GM12878 (cell line): ENCODE data around the gene FAXC. TPM values are rescaled to one million over a fixed set of nuclear protein-coding genes. Genes with fewer than 3 reads are reported as not detected.

Experiments used
- ATAC-seq: fragments of 200-7000 bp; cut with Tn5 transposase; 3 replicates; pipeline ENCODE4 v1.9.1; 2020; ENCODE audit warnings: mild to moderate bottlenecking, moderate library complexity
- BruUV-seq: library from RNA; stranded (reverse); fragments of 400-500 nt; replicated peaks from 2 replicates; lab custom pipeline; 2021; lab: Mats Ljungman, UMichigan
- CTCF ChIA-PET: fragments of 300-600 bp; sonication (Branson Sonifier 250); formaldehyde crosslinking; extraction: SDS; loops from one replicate; lab custom pipeline; 2021; ENCODE audit warnings: inconsistent platforms; lab: Yijun Ruan, JAX
- POLR2A ChIA-PET: fragments of 350-600 bp; formaldehyde crosslinking; extraction: SDS; loops from one replicate; lab custom pipeline; 2021; ENCODE audit warnings: inconsistent platforms; lab: Charles Lee
- RAD21 ChIA-PET: fragments of 300-600 bp; sonication (Branson Sonifier 250); formaldehyde crosslinking; loops from one replicate; lab custom pipeline; 2023; ENCODE audit warnings: antibody characterized with exemption; ENCODE audit not compliant: unreplicated experiment; lab: Charles Lee
- SMC1A ChIA-PET: fragments of 300-600 bp; sonication (Branson Sonifier 250); formaldehyde crosslinking; loops from one replicate; lab custom pipeline; 2023; ENCODE audit not compliant: unreplicated experiment, uncharacterized antibody; lab: Charles Lee
- DNase-seq: peaks from one replicate; pipeline ENCODE4 v3.0.0-alpha.2; 2011; ENCODE audit warnings: low read depth, low spot score
- FAIRE-seq: peaks from 3 replicates; lab custom pipeline; 2011; peaks lifted over from hg19 to GRCh38; lab: Jason Lieb, UNC
- H2AFZ ChIP-seq: 2 replicates; pipeline ENCODE4 v1.6.0; 2011; ENCODE audit warnings: low read depth, low read length, control low read depth; ENCODE audit not compliant: control insufficient read depth
- H3K27ac ChIP-seq: 2 replicates; pipeline ENCODE4 v1.5.1; 2011; ENCODE audit warnings: control low read depth; ENCODE audit not compliant: control insufficient read depth, insufficient read depth
- H3K27me3 ChIP-seq, 2 experiments: replicated peaks in 1 of 2; 2 replicates each; pipeline versions ENCODE4 v1.6.0 to v1.6.1; 2011; ENCODE audit warnings: low read length in 1 of 2; ENCODE audit not compliant: control insufficient read depth in 2 of 2, insufficient read depth in 2 of 2
- H3K36me3 ChIP-seq, 2 experiments: 2 replicates each; pipeline ENCODE4 v1.5.1; 2011; ENCODE audit warnings: low read length in 1 of 2; ENCODE audit not compliant: control insufficient read depth in 2 of 2, insufficient read depth in 2 of 2
- H3K4me1 ChIP-seq: 2 replicates; pipeline ENCODE4 v1.6.1; 2011; ENCODE audit warnings: mild to moderate bottlenecking, low read length, moderate library complexity, mixed read lengths; ENCODE audit not compliant: control insufficient read depth, insufficient read depth
- H3K4me2 ChIP-seq: 2 replicates; pipeline ENCODE4 v1.6.0; 2011; ENCODE audit warnings: control low read depth; ENCODE audit not compliant: control insufficient read depth, insufficient read depth
- H3K4me3 ChIP-seq: fragments of 200-600 bp; sonication (generic); 2 replicates; pipeline ENCODE4 v1.5.1; 2016
- H3K79me2 ChIP-seq: 2 replicates; pipeline ENCODE4 v1.6.0; 2011; ENCODE audit warnings: low read length; ENCODE audit not compliant: control insufficient read depth, insufficient read depth
- H3K9ac ChIP-seq: 2 replicates; pipeline ENCODE4 v1.8.0; 2011; ENCODE audit warnings: low read length, control low read depth, mixed read lengths; ENCODE audit not compliant: control insufficient read depth, insufficient read depth
- H3K9me3 ChIP-seq: replicated peaks from 3 replicates; pipeline ENCODE4 v1.5.1; 2011; ENCODE audit warnings: mild to moderate bottlenecking, low read length; ENCODE audit not compliant: control insufficient read depth, insufficient read depth
- H4K20me1 ChIP-seq: 2 replicates; pipeline ENCODE4 v1.6.0; 2011; ENCODE audit not compliant: control insufficient read depth, insufficient read depth
- CBX3 ChIP-seq: fragments of 200-600 bp; sonication (generic); IDR thresholded peaks from 2 replicates; pipeline ENCODE4 v1.6.1; 2016; ENCODE audit warnings: low read depth, borderline replicate concordance
- PML ChIP-seq: IDR thresholded peaks from 2 replicates; pipeline ENCODE4 v1.6.1; 2012; ENCODE audit warnings: low read length, inconsistent platforms
- SRF ChIP-seq, 2 experiments: IDR thresholded peaks; 2 replicates each; pipeline ENCODE4 v1.6.1; 2011; ENCODE audit warnings: low read depth in 2 of 2, low read length in 2 of 2, mild to moderate bottlenecking in 1 of 2, moderate library complexity in 1 of 2
- STAT3 ChIP-seq: IDR thresholded peaks from 2 replicates; pipeline ENCODE4 v1.6.1; 2011; ENCODE audit warnings: low read depth, low read length, improper control_type of control experiment
- TAF1 ChIP-seq: IDR thresholded peaks from 2 replicates; pipeline ENCODE4 v1.6.1; 2011; ENCODE audit warnings: mild to moderate bottlenecking, low read depth, low read length, borderline replicate concordance
- WRNIP1 ChIP-seq: IDR thresholded peaks from 2 replicates; pipeline ENCODE4 v1.6.1; 2011; ENCODE audit warnings: low read depth, low read length, improper control_type of control experiment, borderline replicate concordance
- ZNF217 ChIP-seq: fragments of 450-650 bp; IDR thresholded peaks from 2 replicates; pipeline ENCODE4 v1.6.1; 2017; ENCODE audit warnings: antibody characterized with exemption, mild to moderate bottlenecking
- ZSCAN29 ChIP-seq: fragments of 450-650 bp; IDR thresholded peaks from 2 replicates; pipeline ENCODE4 v1.6.1; 2017; ENCODE audit warnings: mild to moderate bottlenecking, moderate library complexity
- WGBS: methylation state at CpG from one replicate; pipeline ENCODE4 v1.1.6; 2016; ENCODE audit warnings: low lambda C conversion rate; ENCODE audit not compliant: insufficient replicate concordance, insufficient coverage; ENCODE audit errors: missing lambda C conversion rate; 5-methylcytosine and 5-hydroxymethylcytosine counted together
- in situ Hi-C: fragments of 300-500 bp; cut with MboI; formaldehyde crosslinking; loops from 9 replicates; pipeline ENCODE4 v1.14.3; 2018; ENCODE audit warnings: mixed read lengths
- intact Hi-C: fragments of 100-400 bp; cut with micrococcal nuclease; formaldehyde crosslinking; loops from one replicate; pipeline ENCODE4 v1.14.2; 2022; ENCODE audit not compliant: unreplicated experiment
- polyA plus RNA-seq, 11 experiments: library from polyadenylated mRNA; depleted of rRNA in 4 of 11; unstranded in 6 of 11; stranded (reverse) in 5 of 11; fragments of >200 nt; fragmentation: Nextera tagmentation in 4 of 11; fragmentation: Illumina TruSeq in 1 of 11; extraction: Ambion mirVana in 4 of 11; extraction: Trizol in 1 of 11; gene quantifications; 1 replicate in 1 of 11; 2 replicates in 10 of 11; pipeline versions ENCODE4 v1.2.1 to v1.2.3, GENCODE V29; 2011 to 2016; ENCODE audit warnings: inconsistent platforms in 2 of 11, missing spikeins in 2 of 11, low read depth in 1 of 11
- total RNA-seq, 4 experiments: library from RNA; depleted of rRNA in 3 of 4; stranded (reverse); fragments of >200 nt in 3 of 4; fragmentation: Illumina TruSeq in 1 of 4; extraction: Trizol in 1 of 4; gene quantifications; 2 replicates each; pipeline versions ENCODE4 v1.2.1 to v1.2.3, GENCODE V29; 2013 to 2021
- TF ChIP-seq, protein P1 (sequence below): fragments of 450-650 bp; IDR thresholded peaks from 2 replicates; pipeline ENCODE4 v1.6.1; 2017; ENCODE audit warnings: mild to moderate bottlenecking, low read depth, inconsistent platforms; ENCODE audit not compliant: poor library complexity, severe bottlenecking

Gene FAXC
- total and polyA plus RNA-seq, 10 of the 15 experiments (the other 5 are each of a cell fraction or from before 2014, with no cell fraction given), result not detected

DNA sequence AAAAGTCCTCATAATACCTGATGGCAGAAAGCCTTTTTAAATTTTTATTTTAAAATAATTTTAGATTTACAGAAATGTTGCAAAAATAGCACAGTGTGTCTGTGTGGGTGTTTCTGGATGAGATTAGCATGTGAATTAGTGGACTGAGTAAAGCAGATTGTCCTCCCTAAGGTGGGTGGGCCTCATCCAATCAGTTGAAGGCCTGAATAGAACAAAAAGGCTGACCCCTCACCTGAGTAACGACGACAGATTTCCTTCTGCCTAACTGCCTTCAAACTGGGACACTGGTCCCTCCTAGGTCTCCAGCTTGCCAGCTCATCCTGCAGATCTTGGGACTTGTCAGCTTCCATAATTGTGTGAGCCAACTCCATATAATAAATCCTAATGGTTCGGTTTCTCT, 54.2 kb downstream of the FAXC start (continued):
- TF ChIP-seq TAF1 (no peak), CBX3 (no peak), ZSCAN29 (no peak), PML (no peak)

DNA sequence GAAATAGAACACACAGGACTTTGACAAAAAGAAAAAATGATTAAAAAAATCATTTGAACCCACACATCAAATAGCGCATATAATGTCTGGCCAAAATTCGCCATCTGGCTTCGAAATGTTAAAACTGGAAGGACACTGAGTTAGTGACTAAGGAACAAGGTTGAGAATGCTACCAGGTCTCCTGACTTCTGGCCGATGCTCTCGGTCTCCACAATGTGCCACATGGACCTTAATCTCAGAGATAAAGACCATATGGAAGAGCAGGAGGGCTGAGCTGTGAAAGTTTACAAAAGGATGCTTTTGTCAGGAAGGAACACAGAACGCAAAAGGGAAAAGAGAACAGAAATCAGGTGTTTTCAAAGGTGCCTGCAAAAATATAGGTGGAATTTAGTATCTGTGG, 54.7 kb downstream of the FAXC start:
- Histone ChIP-seq H3K4me3 (no peak overlapping the region), H3K27me3 (no peaks in the 10 kb centered on the region; a peak in 2 of 4 replicates), H3K4me2 (no peak overlapping the region), H3K9ac (no peak overlapping the region), H2AFZ (no peak overlapping the region), H4K20me1 (no peaks in the 10 kb centered on the region), H3K9me3 (no peaks in the 10 kb centered on the region), H3K27ac (no peak overlapping the region), H3K79me2 (no peaks in the 10 kb centered on the region), H3K4me1 (no peaks in the 10 kb centered on the region), H3K36me3 (no peaks in the 10 kb centered on the region)
- BruUV-seq, result no TSS peak
- WGBS, result 25% methylated on average over 6 of the region's 6 CpGs
- POLR2A ChIA-PET, result no interaction called here
- CTCF ChIA-PET, result no interaction called here
- ATAC-seq (no peak), FAIRE-seq (no peak), DNase-seq (no peak)
- in situ Hi-C loops (no loop called here), intact Hi-C loops (no loop called here)
- SMC1A ChIA-PET, result no interaction called here
- RAD21 ChIA-PET, result no interaction called here
- TF ChIP-seq STAT3 (no peak), WRNIP1 (no peak), PML (no peak), ZNF217 (no peak), SRF (IDR thresholded peaks at IDR 0.05; ENCODE audit: low read depth in 2 of 2, low read length in 2 of 2) (no peak)
- TF ChIP-seq, protein P1, sequence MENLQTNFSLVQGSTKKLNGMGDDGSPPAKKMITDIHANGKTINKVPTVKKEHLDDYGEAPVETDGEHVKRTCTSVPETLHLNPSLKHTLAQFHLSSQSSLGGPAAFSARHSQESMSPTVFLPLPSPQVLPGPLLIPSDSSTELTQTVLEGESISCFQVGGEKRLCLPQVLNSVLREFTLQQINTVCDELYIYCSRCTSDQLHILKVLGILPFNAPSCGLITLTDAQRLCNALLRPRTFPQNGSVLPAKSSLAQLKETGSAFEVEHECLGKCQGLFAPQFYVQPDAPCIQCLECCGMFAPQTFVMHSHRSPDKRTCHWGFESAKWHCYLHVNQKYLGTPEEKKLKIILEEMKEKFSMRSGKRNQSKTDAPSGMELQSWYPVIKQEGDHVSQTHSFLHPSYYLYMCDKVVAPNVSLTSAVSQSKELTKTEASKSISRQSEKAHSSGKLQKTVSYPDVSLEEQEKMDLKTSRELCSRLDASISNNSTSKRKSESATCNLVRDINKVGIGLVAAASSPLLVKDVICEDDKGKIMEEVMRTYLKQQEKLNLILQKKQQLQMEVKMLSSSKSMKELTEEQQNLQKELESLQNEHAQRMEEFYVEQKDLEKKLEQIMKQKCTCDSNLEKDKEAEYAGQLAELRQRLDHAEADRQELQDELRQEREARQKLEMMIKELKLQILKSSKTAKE, result no peak
